AG04450 (cell line): ENCODE results near the gene TRAPPC2B. TPM values are rescaled to one million over a fixed set of nuclear protein-coding genes. Genes with fewer than 3 reads are reported as not detected.
"Not testable (repeated sequence)": the region's sequence is repeated elsewhere in the genome, so short reads cannot be mapped to it uniquely, and the experiment has no call there.

Source experiments
- CTCF ChIA-PET: fragments of 300-600, 350-600 bp; formaldehyde crosslinking; extraction: SDS; loops from one replicate; lab custom pipeline; 2022; ENCODE audit warnings: antibody characterized with exemption, inconsistent platforms; lab: Charles Lee
- POLR2A ChIA-PET: fragments of 350-600 bp; formaldehyde crosslinking; extraction: SDS; loops from one replicate; lab custom pipeline; 2021; ENCODE audit warnings: antibody characterized with exemption, inconsistent platforms; lab: Yijun Ruan, JAX
- DNase-seq: peaks from one replicate; pipeline ENCODE4 v3.0.0-alpha.2; 2011; ENCODE audit warnings: low read depth, low spot score
- H3K27ac ChIP-seq: one replicate; pipeline ENCODE4 v1.5.1; 2012; ENCODE audit warnings: low read depth, low read length, control low read depth
- H3K27me3 ChIP-seq: one replicate; pipeline ENCODE4 v1.6.0; 2012; ENCODE audit warnings: low read length; ENCODE audit not compliant: control insufficient read depth, insufficient read depth
- H3K4me3 ChIP-seq: 2 replicates; pipeline ENCODE4 v1.5.1; 2011; ENCODE audit warnings: mild to moderate bottlenecking, low read depth, low read length, control low read depth
- H3K9me3 ChIP-seq: 2 replicates; pipeline ENCODE4 v1.5.1; 2012; ENCODE audit warnings: low read length; ENCODE audit not compliant: control insufficient read depth, insufficient read depth
- polyA plus RNA-seq: library from polyadenylated mRNA; depleted of rRNA; stranded (reverse); fragments of >200 nt; gene quantifications from 2 replicates; pipeline ENCODE4 v1.2.3, GENCODE V29; 2011
- TF ChIP-seq, protein P1 (sequence below): IDR thresholded peaks from 2 replicates; pipeline ENCODE4 v1.5.1; 2011; ENCODE audit warnings: low read depth, low read length, control low read depth, inconsistent platforms

The TRAPPC2B gene
- polyA plus RNA-seq, 1 experiment = 19.6 TPM

DNA sequence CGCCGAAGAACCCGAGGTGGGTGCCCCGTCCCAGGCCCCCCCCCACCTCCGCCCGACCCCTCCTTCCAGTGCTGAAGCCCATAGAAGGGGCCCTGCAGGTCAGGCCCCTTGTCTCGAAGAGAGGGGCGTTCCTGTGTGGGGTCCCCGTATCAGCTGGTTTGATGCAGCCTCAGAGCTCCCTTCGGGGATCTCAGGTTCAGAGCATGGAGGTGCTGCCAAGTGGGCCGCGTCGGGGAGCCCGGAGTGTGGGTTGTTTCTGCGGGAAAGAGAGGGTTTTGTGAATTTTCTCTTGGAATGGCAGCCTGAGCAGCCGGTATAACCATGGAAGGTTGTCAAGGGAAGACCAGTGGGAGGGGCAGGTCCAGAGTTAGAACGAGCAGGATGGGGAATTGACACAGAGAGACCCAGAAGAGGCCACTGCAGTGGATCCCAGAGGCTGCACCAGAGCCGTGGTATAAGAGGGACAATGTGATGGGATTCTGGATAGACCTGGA is 384 bp downstream of the TRAPPC2B start:
- CTCF ChIA-PET = no interaction called here
- Histone ChIP-seq H3K9me3 (no peaks in the 10 kb centered on the region; the same call in 1 of the 2 replicates), H3K4me3 (peak overlapping the region; percentile 81), H3K27ac (peak overlapping the region; percentile 75), H3K27me3 (no peaks in the 10 kb centered on the region)
- POLR2A ChIA-PET = interaction anchor here (0.6 to 1.4 kb wide), 3 partner anchors 26 to 91 kb away, joined by 5 to 6 read pairs (median 5); partner anchors contain the start of genes ZNF548 and ZNF749
- TF ChIP-seq, protein P1, sequence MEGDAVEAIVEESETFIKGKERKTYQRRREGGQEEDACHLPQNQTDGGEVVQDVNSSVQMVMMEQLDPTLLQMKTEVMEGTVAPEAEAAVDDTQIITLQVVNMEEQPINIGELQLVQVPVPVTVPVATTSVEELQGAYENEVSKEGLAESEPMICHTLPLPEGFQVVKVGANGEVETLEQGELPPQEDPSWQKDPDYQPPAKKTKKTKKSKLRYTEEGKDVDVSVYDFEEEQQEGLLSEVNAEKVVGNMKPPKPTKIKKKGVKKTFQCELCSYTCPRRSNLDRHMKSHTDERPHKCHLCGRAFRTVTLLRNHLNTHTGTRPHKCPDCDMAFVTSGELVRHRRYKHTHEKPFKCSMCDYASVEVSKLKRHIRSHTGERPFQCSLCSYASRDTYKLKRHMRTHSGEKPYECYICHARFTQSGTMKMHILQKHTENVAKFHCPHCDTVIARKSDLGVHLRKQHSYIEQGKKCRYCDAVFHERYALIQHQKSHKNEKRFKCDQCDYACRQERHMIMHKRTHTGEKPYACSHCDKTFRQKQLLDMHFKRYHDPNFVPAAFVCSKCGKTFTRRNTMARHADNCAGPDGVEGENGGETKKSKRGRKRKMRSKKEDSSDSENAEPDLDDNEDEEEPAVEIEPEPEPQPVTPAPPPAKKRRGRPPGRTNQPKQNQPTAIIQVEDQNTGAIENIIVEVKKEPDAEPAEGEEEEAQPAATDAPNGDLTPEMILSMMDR = no peak
- DNase-seq = no peak

DNA sequence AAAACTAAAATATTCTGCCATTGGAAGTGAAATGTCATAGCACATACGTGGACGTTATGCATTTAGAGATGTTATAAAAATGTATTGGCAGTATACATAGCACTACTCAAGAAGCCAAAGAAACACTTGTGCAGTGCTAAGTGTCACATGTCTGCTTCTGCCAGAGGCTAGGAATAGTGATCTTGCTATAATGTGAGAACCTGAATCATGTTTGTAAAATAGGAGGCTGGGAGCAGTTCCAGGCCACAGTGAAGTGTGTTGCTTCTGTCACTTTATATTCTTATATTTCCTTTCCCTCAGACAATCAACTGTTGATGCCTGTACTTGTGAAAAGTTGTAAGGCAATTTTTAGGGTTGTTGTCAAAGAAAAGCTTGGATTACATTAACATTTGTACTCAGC is 3.4 kb downstream of the TRAPPC2B start:
- no peak for DNase-seq
- TF ChIP-seq, protein P1 = no peak
- POLR2A ChIA-PET = interaction anchor here (0.6 kb wide), 1 partner anchor 380 kb away, joined by 5 read pairs; no protein-coding TSS in a partner anchor
- no peaks in the 10 kb centered on the region; the same call in 1 of the 2 replicates for H3K9me3 ChIP-seq
- H3K27ac ChIP-seq = no peak overlapping the region
- CTCF ChIA-PET = interaction anchor here (1.0 kb wide), 1 partner anchor 40 kb away, joined by 3 read pairs; no protein-coding TSS in a partner anchor
- H3K27me3 ChIP-seq = no peaks in the 10 kb centered on the region
- H3K4me3 ChIP-seq = no peak overlapping the region

- H3K27me3 ChIP-seq = no peaks in the 10 kb centered on the region
- H3K9me3 ChIP-seq = peaks cover 41% of the 10 kb centered on the region
- POLR2A ChIA-PET = no interaction called here
- no peak overlapping the region for H3K27ac ChIP-seq
- H3K4me3 ChIP-seq = no peak overlapping the region
- no peak for DNase-seq
- CTCF ChIA-PET = no interaction called here
- TF ChIP-seq, protein P1 = no peak
These were observed 10.8 kb downstream of the TRAPPC2B start for GRCh38 chr19:57374179-57374578.

DNA sequence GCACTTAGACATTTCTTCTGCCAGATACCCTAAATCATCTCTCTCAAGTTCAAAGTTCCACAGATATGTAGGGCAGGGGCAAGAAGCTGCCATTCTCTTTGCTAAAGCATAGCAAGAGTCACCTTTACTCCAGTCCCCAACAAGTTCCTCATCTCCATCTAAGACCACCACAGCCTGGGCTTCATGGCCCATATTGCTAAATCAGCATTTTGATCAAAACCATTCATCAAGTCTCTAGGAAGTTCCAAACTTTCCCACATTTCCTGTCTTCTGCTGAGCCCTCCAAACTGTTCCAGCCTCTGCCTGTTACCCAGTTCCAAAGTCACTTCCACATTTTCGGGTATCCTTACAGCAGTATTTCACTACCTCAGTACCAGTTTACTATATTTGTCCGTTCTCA is 11.3 kb downstream of the TRAPPC2B start:
- DNase-seq, CTCF ChIA-PET, H3K27me3 ChIP-seq, POLR2A ChIA-PET, H3K27ac ChIP-seq, H3K4me3 ChIP-seq: not testable (repeated sequence)
- H3K9me3 ChIP-seq = peaks cover 41% of the 10 kb centered on the region

DNA sequence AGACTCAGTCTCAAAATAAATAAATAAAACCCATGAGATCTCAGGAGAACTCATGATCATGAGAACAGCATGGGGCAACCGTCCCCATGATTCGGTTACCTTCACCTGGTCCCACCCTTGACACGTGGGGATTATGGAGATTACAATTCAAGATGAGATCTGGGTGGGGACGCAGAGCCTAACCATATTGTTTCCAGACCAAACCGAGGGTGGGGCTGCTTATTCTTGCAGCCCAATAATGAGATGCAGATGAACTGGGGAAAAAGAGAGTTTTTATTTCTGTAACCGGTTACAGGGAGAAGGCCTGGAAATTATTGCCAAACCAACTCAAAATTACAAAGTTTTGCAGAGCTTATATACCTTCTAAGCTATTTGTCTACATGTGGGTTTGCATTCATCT is 12.8 kb downstream of the TRAPPC2B start:
- ChIA-PET POLR2A (no interaction called here), CTCF (no interaction called here)
- Histone ChIP-seq H3K27me3 (no peaks in the 10 kb centered on the region), H3K4me3 (no peak overlapping the region), H3K27ac (no peak overlapping the region), H3K9me3 (peaks cover 45% of the 10 kb centered on the region)
- DNase-seq = no peak
- TF ChIP-seq, protein P1 = no peak
